NCI-H2107 treated with DMSO at 0.1 percent for 48 hours (cell line): ENCODE measurements around the gene RPIA.
"Not testable (repeated sequence)": the region's sequence is repeated elsewhere in the genome, so short reads cannot be mapped to it uniquely, and the experiment has no call there.

Source experiments
- DNase-seq: peaks from one replicate; lab custom pipeline; 2025; ENCODE audit not compliant: unreplicated experiment; lab: John Stamatoyannopoulos, UW

The RPIA gene

DNA sequence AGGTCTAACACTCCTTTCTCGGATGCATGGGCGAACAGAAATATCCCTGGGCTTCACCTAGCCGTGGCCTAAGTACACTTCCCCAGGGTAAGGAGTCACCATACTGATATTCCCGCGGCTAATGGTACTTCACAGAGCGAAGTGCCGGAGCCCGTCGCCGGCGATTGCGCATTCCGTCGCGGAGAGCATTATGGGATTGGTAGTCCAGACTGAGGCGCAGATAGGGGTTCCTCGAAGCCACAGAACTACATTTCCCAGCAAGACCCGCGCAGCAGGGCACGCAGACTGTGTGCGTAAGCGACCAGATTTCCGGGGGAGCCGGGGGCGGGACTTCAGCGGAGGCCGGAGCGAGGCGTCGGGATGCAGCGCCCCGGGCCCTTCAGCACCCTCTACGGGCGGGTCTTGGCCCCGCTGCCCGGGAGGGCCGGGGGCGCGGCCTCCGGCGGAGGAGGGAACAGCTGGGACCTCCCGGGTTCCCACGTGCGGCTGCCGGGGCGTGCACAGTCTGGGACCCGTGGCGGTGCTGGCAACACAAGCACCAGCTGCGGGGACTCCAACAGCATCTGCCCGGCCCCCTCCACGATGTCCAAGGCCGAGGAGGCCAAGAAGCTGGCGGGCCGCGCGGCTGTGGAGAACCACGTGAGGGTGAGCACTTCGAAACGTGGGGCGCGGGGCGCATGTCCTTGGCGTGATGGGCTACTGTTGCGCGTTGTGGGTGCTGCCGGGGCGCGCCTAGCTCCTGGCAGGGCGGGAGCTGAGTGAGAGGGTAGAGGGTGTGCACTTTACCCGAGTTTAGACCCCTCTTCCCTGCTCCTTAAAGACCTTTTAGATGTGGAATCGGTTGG lies at the start of gene RPIA:
RPIA (plus strand) TSS at position 335 of the 845 bp plus-strand sequence; CDS start at position 361, 26 bp downstream.
- peak; percentile 97 for DNase-seq

DNA sequence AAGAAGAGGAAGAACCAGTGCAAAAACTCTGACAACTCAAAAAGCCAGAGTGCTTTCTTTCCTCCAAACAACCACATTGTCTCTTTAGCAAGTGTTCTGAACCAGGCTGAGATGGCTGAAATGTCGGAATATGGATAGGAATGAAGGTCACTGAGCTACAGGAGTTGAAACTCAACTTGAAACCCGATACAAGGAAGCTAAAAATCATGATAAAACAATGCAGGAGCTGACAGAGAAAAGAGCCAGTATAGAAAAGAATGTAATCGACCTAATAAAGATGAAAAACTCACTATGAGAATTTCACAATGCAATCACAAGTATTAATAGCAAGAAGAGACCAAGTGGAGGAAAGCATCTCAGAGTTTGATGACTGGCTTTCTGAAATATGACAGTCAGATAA lies 49.2 kb upstream of the RPIA start:
- DNase-seq, result no peak

DNA sequence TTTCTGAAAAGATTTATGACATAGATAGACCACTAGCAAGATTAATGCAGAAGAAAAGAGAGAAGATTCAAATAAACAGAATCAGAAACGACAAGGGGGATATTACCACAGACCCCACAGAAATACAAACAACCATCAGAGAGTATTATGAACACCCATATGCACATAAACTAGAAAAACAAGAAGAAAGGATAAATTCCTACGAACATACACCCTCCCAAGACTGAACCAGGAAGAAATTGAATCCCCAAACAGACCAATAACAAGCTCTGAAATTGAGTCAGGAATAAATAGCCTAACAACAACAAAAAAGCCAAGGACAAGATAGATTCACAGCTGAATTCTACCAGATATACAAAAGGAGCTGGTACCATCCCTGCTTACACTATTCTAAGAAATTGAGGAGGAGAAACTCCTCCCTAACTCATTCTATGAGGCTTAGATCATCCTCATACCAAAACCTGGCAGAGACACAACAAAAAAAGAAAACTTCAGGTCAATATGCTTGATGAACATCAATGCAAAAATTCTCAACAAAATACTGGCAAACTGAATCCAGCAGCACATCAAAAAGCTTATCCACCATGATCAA lies 46.1 kb upstream of the RPIA start:
- DNase-seq, result not testable (repeated sequence)

DNA sequence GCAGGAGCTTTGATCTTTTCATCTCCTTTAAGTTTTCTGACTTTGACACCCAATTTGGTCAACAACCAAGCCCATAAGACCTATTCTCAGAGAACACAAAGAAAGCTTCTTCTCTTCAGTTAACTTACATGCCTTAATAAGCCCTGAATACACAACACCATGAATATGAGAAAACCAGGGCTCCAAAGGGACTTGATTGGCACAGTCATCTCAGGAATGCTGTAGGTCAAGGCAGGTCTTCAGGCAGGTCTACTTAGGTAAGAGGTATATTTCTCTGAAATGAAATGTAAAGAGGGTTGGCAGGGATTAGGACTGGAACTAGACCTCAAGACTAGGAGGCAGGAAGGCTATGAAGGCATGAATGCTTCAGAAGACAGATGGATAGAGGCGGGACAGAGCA lies 39.8 kb upstream of the RPIA start:
- no peak for DNase-seq

DNA sequence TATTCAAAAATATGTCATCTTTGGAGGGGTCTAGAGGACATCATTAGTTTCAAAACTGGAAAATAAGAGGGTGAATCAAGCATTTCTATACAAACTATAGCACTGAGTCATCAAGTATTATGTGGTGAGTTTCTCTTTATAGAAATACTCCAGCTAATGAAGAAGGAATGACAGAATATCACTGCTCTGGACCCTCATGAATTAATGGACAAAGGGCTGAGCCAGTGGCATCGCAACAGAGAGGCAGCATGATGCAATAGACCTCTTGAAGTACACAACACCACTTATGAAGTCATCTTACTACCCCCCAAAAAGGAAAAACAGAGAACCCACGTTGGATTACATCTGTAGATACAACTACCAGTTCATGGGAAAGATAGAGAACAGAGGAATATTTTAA lies 36.8 kb upstream of the RPIA start:
- no peak for DNase-seq

DNA sequence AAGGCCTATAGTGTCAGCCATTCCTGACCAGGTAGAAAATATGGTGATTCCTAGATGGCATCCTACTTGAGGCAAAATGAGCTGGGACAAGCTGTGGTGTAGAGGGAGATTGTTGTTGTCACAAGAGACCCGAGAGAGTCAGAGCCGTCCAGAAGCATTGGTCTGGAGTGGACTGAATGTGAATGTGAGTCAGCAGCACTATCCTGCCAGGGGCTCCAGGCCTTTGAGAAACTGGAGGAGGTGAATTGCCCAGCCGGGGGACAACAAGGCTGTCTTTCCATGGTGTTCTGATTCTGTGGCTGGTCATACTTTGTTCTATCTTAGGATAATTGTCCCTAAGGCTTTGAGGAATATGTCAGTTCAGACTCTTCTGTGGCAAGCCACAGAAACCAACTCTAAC lies 34.8 kb upstream of the RPIA start:
- no peak for DNase-seq

DNA sequence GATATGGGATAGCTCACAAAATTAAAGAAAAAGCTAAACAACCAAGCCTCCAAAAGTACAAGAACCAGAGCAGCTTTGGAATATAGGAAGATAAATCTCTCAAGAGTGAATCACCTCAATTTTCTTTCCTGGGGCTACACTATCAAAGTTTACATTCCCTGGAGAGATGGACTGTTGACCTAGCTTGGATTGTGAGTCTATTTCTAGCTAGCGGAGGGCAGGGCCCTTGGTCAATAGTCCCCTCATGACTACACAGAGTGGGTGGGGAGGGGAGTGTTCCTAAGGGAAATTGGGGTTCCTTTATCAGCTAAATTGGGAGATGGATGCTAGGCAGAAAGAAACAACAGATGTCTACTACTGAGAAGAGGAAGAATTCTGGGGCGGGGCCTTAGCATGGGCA lies 34.3 kb upstream of the RPIA start:
- no peak for DNase-seq

DNA sequence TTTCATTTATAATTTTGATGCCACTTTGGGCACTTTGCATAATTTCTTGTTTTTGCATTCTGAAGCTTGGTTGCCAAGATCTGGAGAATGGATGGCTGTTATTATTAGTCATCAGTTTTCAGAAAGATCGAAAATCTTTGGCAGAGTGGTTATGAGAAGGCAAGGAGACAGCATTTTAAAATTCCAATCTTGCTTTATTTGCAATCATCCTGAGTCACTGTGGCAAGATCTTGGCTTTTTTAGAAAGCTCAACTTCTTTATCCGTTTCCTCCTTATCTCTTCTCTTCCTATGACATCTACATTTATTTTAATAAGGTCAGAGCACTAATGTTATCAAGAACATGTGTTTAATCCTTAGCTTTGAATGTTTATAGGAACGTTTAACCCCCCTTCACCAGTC lies 33.1 kb upstream of the RPIA start:
- no peak for DNase-seq

DNA sequence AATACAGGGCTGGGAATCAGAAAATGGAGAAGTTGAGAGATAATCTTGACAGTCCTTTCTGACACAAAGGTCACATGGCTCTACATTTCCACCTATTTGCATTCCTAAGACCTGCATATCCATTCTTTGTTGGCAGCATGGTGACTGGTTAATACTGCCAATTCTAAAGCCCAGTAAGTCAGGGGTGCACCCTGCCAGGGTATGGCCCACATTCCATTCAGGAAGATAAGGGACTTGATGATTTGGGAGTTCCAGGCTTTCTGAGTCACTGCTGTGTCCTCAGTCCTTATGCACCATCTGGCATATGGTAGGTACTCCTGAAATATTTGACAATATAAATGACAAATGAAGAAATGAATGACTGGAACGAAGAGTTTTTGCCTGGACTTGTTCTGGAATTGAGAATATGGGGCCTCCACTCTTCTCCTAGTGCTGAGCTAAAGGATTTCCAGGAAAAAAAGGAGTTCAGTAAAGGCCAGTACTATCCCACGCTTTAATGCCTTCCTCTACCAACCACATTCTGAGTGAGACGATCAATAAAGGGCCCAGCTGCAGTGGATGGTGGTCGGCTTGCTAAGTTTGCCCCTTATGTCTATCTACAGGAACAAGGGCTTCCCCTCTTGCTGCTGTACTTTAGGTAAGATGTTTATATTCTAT lies 32.5 kb upstream of the RPIA start:
- DNase-seq, result peak; percentile 85

DNA sequence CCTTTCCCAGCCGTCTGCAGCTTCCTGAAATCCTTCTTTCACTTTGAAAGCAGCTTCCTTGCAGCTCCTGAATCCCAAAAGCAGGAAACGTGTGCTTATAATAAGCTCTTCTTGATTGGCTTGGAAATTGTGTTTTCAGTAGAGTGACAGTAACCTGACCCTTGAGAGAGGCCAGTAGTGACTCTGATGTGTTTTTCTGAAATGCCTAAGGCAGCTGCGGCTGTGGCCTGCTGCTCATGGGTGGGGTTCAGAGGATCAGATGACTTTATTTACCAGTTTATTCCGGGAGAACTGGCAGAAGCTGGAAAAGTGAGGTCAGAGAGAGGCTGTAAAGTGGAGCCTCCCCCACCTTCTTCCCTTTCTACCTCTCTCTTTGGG lies 31.9 kb upstream of the RPIA start:
- peak; percentile 97 for DNase-seq

DNA sequence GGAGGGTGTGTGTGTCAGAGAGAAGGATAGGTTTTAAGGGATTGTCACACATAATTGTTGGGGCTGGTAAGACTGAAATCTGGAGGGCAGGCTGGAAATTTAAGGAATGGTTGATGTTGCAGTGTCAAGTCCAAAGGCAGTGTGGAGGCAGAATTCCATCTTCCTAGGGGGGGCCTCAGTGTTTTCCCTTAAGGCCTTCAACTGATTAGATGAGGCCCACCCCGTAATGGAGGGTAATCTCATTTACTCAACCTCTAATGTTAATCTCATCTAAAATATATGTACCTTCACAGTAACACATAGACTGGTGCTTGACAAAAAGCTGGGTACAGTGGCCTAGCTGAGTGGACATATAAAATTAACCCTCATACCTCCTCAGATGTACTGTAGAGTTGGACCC lies 30.9 kb upstream of the RPIA start:
- no peak for DNase-seq

DNA sequence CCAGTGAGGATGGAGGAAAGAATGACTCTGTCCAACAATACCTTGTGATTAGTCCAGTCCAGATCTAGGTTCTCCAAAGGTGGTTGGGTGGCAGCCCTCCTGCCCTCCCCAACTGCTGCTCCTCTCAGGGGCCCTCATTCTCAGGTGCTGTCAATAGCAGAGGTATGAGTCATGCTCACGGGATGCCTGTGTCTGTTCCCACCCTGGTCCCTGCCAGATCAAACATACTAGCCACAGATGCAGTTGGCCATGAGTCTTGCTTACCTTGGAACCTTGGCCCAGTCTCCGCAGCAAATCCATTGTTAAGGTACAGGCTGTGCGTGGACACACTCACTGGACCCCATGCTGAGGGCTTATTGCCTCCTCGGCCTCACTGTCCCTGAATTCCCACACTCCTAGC lies 24.9 kb upstream of the RPIA start:
- no peak for DNase-seq

DNA sequence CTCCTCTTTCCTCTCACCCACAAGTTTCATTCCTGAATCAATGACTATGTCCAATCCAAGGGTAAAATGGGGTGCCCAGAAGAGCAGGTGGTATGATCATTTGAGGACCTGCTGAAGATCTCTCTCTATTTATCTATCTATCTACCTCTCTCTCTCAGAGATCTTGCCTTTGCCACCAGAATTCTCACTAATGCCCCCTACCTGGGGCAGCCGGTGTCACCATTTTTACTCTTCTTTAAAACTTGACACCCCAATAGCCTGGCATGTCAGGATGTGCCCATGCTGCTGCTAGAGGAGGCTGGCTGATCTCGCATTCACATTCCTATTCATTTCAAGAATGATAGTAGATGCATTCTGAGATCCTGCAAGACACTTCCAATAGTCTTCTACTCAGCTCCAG lies 24.3 kb upstream of the RPIA start:
- DNase-seq, result no peak

DNA sequence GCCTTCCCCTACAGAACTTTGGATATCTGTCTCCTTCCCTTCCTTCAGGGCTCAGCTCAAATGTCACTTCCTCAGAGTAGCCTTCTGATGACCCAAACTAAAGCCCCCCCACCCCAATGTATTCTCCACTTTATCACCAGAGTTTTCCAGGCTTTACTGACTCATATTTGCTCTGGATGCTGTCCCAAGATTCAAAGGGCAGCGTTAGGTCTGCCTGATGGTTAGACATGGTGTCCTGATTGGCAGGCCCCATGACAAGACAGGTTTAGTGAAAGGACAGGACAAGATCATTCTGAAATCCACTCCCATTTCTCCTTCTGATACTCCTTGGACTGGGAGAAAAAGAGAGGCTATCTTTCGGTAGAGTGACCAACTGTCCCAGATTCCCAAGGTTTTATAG lies 22.6 kb upstream of the RPIA start:
- DNase-seq, result no peak

DNA sequence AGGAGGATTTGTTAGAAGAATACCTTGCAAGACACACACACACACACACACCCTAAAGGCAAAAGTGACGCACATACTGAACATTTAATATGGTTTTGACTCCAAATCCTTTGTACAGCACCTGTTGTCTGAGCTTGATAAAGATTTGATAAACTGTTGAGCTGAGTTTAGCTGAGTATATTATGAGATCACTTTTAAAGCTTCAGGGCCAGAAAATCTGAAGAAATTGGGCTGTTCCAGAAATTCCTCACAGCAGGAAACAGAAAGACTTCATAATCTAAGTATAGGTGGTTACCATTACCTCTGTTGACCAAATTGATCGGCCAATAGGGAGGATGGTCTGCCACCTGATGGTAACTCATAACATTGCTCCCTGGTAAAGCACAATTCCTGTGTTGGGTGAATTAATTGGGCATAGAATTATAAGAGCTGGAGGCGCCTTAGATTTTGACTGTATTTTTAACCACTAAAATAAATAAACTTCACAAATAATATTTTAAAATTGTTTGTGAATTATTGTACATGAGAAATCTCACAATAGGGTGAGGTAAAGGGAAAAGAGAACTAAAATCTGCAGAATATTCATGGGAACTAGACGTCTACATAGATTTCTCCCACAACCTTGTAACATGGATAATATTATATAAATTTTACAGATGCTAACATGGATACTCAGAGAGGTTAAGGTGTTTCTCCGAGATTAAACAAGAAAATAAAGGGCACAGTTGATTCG lies 21.8 kb upstream of the RPIA start:
- peak; percentile 30 for DNase-seq

DNA sequence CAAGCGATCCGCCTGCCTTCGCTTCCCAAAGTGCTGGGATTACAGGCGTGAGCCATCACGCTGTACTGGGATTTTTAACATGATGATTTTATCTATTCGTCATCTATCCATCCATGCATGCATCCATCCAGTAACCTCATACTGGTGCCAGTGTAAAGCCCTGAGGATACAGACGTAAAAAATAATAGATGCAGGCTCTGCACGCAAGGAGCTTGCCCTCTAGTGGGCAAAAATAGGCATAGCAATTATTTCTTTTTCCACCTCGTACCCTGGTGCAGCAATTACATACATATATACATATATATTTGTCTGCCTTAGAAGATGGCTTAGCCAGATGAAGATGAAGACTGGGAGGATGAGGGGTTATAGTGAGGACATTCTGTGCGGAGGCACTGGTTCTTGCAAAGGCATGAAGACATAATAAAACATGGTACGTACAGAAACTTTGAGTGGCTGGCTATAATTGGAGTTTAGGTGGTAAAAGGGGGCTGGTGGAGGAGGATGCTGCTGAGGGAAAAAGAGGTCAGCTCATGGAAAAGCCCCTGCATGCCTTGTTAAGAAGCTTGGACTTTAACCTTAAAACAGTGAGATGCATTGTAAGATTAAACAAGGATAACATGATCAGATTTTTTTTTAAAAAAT lies 19.6 kb upstream of the RPIA start:
- DNase-seq, result peak; percentile 46

DNA sequence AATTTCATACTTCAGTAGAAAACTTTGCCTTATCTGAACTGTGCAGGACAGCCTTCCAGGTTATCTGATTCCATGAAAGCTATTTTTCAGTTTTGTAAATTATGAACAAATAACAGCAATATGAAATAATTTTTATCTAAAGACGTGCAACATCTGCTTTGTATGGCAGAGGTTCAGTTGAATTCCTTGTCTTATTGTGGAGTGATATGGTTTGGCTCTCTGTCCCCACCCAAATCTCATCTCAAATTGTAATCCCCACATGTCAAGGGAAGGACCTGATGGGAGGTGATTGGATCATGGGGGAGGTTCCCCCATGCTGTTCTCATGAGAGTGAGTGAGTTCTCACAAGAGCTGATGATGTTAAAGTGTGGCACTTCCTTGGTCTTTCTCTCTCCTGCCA lies 18.1 kb upstream of the RPIA start:
- no peak for DNase-seq

DNA sequence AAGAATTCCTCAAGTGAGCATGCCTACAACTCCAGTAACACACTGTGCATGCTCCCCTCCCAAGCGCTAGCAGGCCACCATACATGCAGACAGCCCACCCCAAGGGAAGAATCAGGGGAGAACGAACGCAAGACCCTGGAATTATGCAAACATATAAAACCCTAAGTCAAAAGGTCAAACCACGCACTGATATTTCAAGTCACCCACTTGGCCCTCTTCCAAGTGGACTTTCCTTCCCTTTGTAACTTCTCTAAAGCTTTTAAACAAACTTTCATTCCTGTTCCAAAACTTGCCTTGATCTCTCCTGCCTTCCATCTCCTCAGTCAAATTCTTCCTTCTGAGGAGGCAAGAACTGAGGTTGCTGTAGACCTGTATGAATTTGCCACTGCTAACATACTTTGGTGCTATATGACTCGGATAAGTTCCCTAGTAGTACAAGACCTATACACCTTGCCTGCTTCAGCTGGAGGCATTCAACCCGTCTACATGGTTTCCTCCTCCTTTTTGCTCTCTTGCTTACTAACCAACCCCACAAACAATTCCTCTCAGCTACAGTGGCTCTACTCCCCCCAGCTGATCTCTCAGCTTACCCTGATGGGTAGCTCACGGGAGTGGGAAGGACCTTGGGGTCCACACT lies 11.1 kb upstream of the RPIA start:
- no peak for DNase-seq

DNA sequence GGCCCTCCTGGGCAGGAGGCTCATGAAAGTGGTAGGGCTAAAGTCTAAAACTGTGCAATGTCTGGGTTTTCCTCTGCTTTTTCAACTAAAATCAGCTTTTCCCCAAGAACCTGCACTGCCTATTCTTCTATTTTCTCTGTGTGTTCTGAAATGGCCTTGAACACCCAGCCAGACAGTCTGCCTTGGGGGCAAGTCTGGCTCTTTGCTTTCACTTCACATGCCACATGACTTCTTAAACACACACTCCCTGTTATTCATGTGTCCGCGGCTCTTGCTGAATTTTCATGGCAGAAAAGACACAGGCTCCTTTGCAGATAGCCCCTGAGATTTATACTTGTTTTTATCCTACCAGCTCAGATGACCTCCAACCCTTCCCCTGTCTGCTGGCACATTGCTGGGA lies 10.6 kb upstream of the RPIA start:
- DNase-seq, result no peak

DNA sequence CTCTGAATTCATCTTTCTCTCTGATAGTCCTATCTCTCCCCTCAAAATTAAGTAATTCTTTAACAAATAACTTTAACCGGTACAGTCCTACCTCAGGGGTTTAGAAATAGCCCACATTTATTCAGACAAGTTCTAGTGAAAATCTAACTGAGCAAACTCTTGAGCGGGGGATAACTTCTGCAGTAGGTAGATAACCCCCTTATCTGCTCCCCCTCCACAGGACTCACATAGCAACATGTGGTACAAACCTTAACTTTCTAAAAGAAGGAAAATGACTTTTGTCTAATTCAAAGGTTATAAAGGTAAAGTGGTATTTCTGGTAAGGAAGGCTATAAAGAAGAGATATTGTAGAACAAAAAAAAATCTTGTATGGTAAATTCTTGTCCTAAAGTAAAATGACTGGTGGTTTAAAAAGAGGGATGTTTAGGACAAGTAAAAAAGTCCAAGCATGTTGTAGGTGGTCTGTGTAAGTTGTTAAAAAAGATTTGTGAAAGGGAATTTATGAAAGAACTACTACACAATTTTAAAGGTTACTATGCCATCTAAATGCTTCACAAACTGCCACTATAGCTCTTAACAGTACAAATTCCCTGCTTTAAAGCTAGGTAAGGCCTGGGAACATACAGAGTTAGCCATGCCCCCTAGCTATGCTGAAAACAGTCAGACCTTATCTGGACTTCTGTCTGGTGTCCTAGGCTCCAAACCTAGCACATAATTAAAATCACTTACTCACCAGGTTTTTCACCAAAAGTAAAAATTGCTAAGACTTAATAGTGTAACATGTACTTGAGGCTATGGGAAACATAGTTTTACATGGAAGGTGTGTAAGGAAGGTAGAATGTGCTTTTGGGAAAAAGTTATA lies 8.1 kb upstream of the RPIA start:
- DNase-seq, result no peak
